Ovary (tissue), 9 donors: ENCODE data around the gene ADARB2. TPM values are rescaled to one million over a fixed set of nuclear protein-coding genes. Genes with fewer than 3 reads are reported as not detected.

ENCODE experiments used
- DNase-seq, 5 donors: peaks; one replicate each; pipeline ENCODE4 v3.0.0-alpha.2; 2019 to 2020
- H3K27ac ChIP-seq, 2 donors: fragments of 200-600 bp; one replicate each; pipeline versions ENCODE4 v1.5.1 to v1.8.0; 2019 to 2022
- H3K27me3 ChIP-seq: fragments of 200-600 bp; one replicate; pipeline ENCODE4 v1.8.0; 2022
- H3K36me3 ChIP-seq: fragments of 200-600 bp; sonication (generic); one replicate; pipeline ENCODE4 v1.5.1; 2019
- H3K4me1 ChIP-seq: one replicate; pipeline ENCODE4 v1.8.1; 2013; ENCODE audit warnings: mild to moderate bottlenecking, moderate library complexity; ENCODE audit not compliant: insufficient read depth
- H3K4me3 ChIP-seq: fragments of 200-600 bp; sonication (generic); one replicate; pipeline ENCODE4 v1.5.1; 2017
- H3K9me3 ChIP-seq, 2 donors: fragments of 200-600 bp in 1 of 2; sonication (generic) in 1 of 2; one replicate each; pipeline versions ENCODE4 v1.5.1 to v1.8.1; 2013 to 2019; ENCODE audit warnings: mild to moderate bottlenecking in 1 of 2, moderate library complexity in 1 of 2
- CTCF ChIP-seq, 3 donors: fragments of 450-650 bp in 2 of 3; fragments of 200-600 bp in 1 of 3; IDR thresholded peaks; one replicate each; pipeline versions ENCODE4 v1.5.1 to v1.8.0; 2016 to 2022; ENCODE audit warnings: antibody characterized with exemption in 3 of 3, mild to moderate bottlenecking in 1 of 3
- EP300 ChIP-seq: sonication (generic); formaldehyde crosslinking; IDR thresholded peaks from one replicate; pipeline ENCODE4 v1.6.1; 2017; ENCODE audit warnings: antibody characterized with exemption
- POLR2A ChIP-seq: fragments of 450-650 bp; IDR thresholded peaks from one replicate; pipeline ENCODE4 v1.6.1; 2017; ENCODE audit warnings: antibody characterized with exemption, mild to moderate bottlenecking, moderate library complexity
- WGBS, 3 donors: extraction: QIAGEN DNeasy Blood & Tissue Kit in 1 of 3; methylation state at CpG; one replicate each; pipeline versions ENCODE4 v1.1.5 to v1.1.7; 2013 to 2017; 5-methylcytosine and 5-hydroxymethylcytosine counted together
- intact Hi-C, 4 donors: fragments of 100-400 bp; cut with DNase I; formaldehyde crosslinking; loops; one replicate each; pipeline versions ENCODE4 v1.11.0 to v1.15.1; 2022 to 2023
- polyA plus RNA-seq, 2 donors: library from polyadenylated mRNA; stranded (reverse); fragments of 200-250 nt in 1 of 2; fragments of 350-450 nt in 1 of 2; fragmentation: Illumina TruSeq in 1 of 2; extraction: RNeasy Lipid Tissue Mini Kit (QIAGEN cat#74804) in 1 of 2; gene quantifications; one replicate each; pipeline ENCODE4 v1.2.3, GENCODE V29; 2013 to 2014
- total RNA-seq, 7 donors: library from RNA; depleted of rRNA in 2 of 7; stranded (reverse); fragments of >200 nt in 2 of 7; fragmentation: NEBNext Ultra II Directional in 3 of 7; extraction: Animal tissue kit (Norgen Biotek cat#: 25700) in 3 of 7; gene quantifications; one replicate each; pipeline versions ENCODE4 v1.1.0 to v1.2.4, GENCODE V29; 2016 to 2023
- donor health status: DM: no; HTN: no; CAD: no; lungs with moderate emphysema.
- donor health status: DM: no; HTN: no; CAD: no.
- donor health status: Bipolar disorder and iron deficiency.
- donor health status: DM: yes; HTN: yes; CAD: no.
- donor health status: DM: no; HTN: no; CAD: no.
- donor health status: DM: yes; HTN: yes; CAD: no.

The ADARB2 gene
- total and polyA plus RNA-seq, 9 donors, result 0.12 to 2.0 (median 0.36) TPM; not detected in 2

DNA sequence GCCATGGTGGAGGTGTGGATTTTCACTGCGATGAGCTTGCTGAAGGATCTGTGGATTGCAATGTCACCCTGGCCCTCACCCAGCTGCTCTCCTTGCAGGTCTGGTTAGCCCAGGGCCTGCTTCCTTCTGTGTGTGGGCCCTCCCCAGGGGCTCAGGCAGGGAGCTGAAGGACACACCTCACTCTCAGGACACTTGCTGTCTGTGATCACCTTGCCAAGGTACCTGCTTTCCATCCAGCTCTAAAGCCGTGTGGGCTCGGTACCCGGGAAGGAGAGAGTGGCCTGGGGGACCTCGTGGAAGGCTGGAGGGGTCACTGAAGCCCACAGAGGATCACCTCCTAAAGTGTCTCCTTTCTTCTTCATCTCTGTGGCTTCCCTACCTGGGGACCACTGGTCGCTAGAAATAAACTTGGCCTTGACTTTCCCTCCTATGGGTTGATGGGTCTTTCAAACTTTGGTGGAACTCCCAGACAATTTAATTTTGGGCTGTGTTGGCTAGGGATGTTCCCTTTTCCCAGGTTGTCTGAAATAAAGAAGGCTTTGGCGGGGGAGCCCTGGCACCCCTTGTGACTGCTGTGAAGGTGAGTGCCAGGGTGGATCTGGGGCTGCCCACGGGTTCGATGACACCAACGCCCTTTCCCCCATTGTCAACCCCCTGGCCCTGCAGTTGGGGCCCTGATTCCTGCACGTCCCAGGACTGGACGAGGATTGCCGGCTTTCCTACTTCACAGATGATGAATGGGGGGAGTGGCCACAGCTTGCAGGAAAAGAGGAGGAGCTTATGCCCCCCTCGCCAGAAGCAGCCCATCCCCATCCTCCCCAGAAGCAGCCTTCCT lies 331.0 kb downstream of the ADARB2 start:
- intact Hi-C loops, result no loop called here
- H3K4me1 ChIP-seq, result no peaks in the 10 kb centered on the region
- DNase-seq, result no peak
- no peak overlapping the region for H3K27ac ChIP-seq
- no peak for TF ChIP-seq EP300
- TF ChIP-seq CTCF (IDR thresholded peaks at IDR 0.05), result no peak
- 70 to 75% (median 72%) methylated on average over 14 of the region's 14 CpGs for WGBS, 3 donors
- no peaks in the 10 kb centered on the region for H3K36me3 ChIP-seq
- H3K4me3 ChIP-seq, result no peak overlapping the region
- no peaks in the 10 kb centered on the region for H3K9me3 ChIP-seq
- no peaks in the 10 kb centered on the region for H3K27me3 ChIP-seq

GRCh38 chr10:1404323-1405260 lies 332.7 kb downstream of the ADARB2 start:
- Histone ChIP-seq H3K36me3 (no peaks in the 10 kb centered on the region), H3K9me3 (no peaks in the 10 kb centered on the region), H3K4me1 (no peaks in the 10 kb centered on the region), H3K27ac (no peak overlapping the region), H3K27me3 (no peaks in the 10 kb centered on the region), H3K4me3 (no peak overlapping the region)
- WGBS, 3 donors, result 77 to 80% (median 79%) methylated on average over 29 of the region's 29 CpGs
- no peak for DNase-seq
- TF ChIP-seq EP300 (no peak), POLR2A (no peak), CTCF (IDR thresholded peaks at IDR 0.05) (no peak)
- intact Hi-C loops, result no loop called here

DNA sequence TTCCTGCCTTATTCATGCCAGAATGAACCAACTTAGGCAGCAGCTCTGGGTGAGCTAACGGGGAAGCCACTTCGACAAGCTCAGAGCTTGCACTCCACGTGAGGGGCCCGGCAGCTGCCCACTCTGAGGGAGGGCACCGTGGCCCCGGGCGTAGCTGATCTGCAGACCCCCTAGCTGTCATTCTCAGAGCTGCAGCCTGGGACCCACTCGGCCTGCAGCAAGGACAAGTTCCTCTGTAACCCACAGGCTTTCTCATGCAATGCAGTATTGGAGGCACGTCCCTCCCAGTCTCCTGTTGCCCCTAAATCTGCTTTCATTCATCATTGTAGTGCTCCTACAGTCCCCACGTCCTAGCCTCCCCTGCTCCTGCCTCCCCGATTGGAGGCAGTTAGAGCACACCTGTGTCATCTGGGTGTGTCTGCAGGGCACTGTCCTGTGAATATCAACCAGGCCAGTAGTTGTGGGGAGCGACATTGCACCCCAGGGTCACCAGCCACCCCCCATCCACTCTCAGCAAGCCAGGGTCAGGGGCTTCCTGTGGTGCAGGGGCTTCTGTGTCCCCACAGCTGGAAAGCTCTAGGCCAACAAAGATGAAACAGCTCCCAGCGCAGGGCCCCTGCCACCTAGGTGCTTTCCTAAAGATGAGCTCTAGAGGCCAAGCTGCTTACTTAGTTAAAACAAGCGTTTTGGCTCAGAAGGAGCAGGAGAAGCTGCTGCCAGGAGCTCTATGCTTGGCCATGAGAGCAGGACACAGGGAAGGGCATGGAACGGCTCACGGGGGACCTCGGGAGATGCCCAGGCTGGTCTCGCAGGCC lies 333.6 kb downstream of the ADARB2 start:
- intact Hi-C loops, result no loop called here
- 63 to 73% (median 64%) methylated on average over 18 of the region's 18 CpGs for WGBS, 3 donors
- Histone ChIP-seq H3K27me3 (no peaks in the 10 kb centered on the region), H3K27ac (no peak overlapping the region), H3K36me3 (no peaks in the 10 kb centered on the region), H3K9me3 (no peaks in the 10 kb centered on the region), H3K4me3 (no peak overlapping the region), H3K4me1 (no peaks in the 10 kb centered on the region)
- no peak for DNase-seq
- no peak for TF ChIP-seq EP300
- no peak for TF ChIP-seq POLR2A
- no peak for TF ChIP-seq CTCF (IDR thresholded peaks at IDR 0.05)
